Upper lobe of left lung (tissue), 4 donors: ENCODE data around the gene SECTM1.
A peak's percentile ranks its signal among the peaks of the same experiment; 100 is the strongest.

ENCODE experiments used
- EP300 ChIP-seq, 4 donors: sonication (generic); formaldehyde crosslinking; IDR thresholded peaks; one replicate each; pipeline ENCODE4 v1.5.1; 2017; ENCODE audit warnings: antibody characterized with exemption in 4 of 4, control low read depth in 2 of 4
- POLR2A ChIP-seq, 4 donors: fragments of 450-650 bp; IDR thresholded peaks; one replicate each; pipeline ENCODE4 v1.5.1; 2016 to 2017; ENCODE audit warnings: antibody characterized with exemption in 4 of 4, mild to moderate bottlenecking in 2 of 4
- POLR2AphosphoS5 ChIP-seq, 2 donors: sonication (generic); formaldehyde crosslinking; IDR thresholded peaks; one replicate each; pipeline ENCODE4 v1.5.1; 2017; ENCODE audit warnings: antibody characterized with exemption in 2 of 2
- TF ChIP-seq, protein P1 (sequence below), 6 experiments: fragments of 450-650 bp in 4 of 6; fragments of 200-600 bp in 2 of 6; sonication (generic) in 2 of 6; IDR thresholded peaks; one replicate each; pipeline ENCODE4 v1.5.1; 2016 to 2019; ENCODE audit warnings: antibody characterized with exemption in 6 of 6

DNA sequence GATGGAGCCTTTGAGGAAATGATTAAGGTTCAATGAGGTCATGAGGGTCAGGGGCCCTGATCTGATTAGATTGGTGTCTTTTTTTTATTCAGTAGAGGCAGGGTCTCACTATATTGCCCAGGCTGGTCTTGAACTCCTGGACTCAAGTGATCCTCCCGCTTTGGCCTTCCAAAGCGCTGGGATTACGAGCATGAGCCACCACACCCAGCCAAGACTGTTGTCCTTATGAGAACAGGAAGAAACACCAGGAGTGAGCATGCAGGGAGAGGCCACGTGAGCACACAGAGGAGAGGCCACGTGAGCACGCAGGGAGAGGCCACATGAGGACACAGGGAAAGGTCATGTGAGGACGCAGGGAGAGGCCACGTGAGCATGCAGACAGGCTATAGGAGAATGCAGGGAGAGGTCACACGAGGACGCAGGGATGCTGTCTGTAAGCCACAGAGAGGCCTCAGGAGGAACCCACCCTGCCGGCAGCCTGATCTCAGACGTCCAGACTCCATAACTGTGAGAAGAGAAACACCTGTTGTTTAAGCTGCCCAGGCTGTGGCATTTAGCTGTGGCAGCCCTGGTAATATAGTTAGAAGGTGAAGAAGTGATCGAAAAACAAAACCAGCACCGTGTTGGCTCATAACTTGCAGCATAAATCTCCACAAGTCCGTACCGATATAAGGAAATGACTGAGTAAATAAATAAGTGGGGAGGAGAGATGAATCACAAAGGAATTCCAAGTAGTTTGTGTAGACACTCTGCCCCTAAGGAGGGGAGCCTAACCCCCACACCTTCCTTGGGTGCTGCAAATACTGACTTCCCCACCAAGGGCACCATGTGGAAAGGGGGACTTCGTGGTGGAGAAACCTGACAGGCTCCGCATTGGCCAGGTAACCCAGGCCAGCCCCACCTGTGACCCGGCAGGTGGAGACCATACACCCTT lies 45.4 kb downstream of the SECTM1 start:
- TF ChIP-seq EP300 (IDR thresholded peaks at IDR 0.05) (peak in 2 of 4 donors; percentile 74 to 95), POLR2A (IDR thresholded peaks at IDR 0.05) (peak in 1 of 4 donors; percentile 59), POLR2AphosphoS5 (IDR thresholded peaks at IDR 0.05) (peak; percentile 89 to 98)
- TF ChIP-seq, protein P1, sequence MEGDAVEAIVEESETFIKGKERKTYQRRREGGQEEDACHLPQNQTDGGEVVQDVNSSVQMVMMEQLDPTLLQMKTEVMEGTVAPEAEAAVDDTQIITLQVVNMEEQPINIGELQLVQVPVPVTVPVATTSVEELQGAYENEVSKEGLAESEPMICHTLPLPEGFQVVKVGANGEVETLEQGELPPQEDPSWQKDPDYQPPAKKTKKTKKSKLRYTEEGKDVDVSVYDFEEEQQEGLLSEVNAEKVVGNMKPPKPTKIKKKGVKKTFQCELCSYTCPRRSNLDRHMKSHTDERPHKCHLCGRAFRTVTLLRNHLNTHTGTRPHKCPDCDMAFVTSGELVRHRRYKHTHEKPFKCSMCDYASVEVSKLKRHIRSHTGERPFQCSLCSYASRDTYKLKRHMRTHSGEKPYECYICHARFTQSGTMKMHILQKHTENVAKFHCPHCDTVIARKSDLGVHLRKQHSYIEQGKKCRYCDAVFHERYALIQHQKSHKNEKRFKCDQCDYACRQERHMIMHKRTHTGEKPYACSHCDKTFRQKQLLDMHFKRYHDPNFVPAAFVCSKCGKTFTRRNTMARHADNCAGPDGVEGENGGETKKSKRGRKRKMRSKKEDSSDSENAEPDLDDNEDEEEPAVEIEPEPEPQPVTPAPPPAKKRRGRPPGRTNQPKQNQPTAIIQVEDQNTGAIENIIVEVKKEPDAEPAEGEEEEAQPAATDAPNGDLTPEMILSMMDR (IDR thresholded peaks at IDR 0.05): no peak
